GM19397 (cell line): ENCODE results near the gene FAF1.

Source experiments
- ATAC-seq: cut with Tn5 transposase; IDR thresholded peaks from one replicate; pipeline ENCODE4 v1.9.1; 2021; ENCODE audit warnings: mild to moderate bottlenecking, moderate library complexity; ENCODE audit not compliant: unreplicated experiment

The FAF1 gene

GRCh38 chr1:50421768-50422674 lies 538.0 kb downstream of the FAF1 start:
- no peak for ATAC-seq

GRCh38 chr1:50421366-50421748 lies 538.7 kb downstream of the FAF1 start:
- ATAC-seq, result no peak

GRCh38 chr1:50420689-50421365 lies 539.2 kb downstream of the FAF1 start:
- ATAC-seq, result no peak

- ATAC-seq, result no peak
These were observed 540.0 kb downstream of the FAF1 start for GRCh38 chr1:50419907-50420677.

GRCh38 chr1:50419192-50419906 lies 540.7 kb downstream of the FAF1 start:
- no peak for ATAC-seq

GRCh38 chr1:50418600-50419109 lies 541.4 kb downstream of the FAF1 start:
- ATAC-seq, result no peak

GRCh38 chr1:50417946-50418599 lies 542.0 kb downstream of the FAF1 start:
- ATAC-seq, result no peak

GRCh38 chr1:50417507-50417906 lies 542.6 kb downstream of the FAF1 start:
- ATAC-seq, result no peak

- no peak for ATAC-seq
These were observed 543.3 kb downstream of the FAF1 start for GRCh38 chr1:50416553-50417453.

- no peak for ATAC-seq
These were observed 543.9 kb downstream of the FAF1 start for GRCh38 chr1:50416150-50416527.

GRCh38 chr1:50415235-50416149 lies 544.6 kb downstream of the FAF1 start:
- ATAC-seq, result no peak

GRCh38 chr1:50414853-50415234 lies 545.2 kb downstream of the FAF1 start:
- ATAC-seq, result no peak

GRCh38 chr1:50412813-50413476 lies 547.1 kb downstream of the FAF1 start:
- no peak for ATAC-seq

- ATAC-seq, result no peak
These were observed 554.3 kb downstream of the FAF1 start for GRCh38 chr1:50405814-50406213.

- no peak for ATAC-seq
These were observed 566.4 kb downstream of the FAF1 start for GRCh38 chr1:50393522-50394120.
